HEK293T (cell line): ENCODE data around the gene STX7.

Experiments used
- BHLHE40 ChIP-seq: fragments of 450-650 bp; IDR thresholded peaks from 2 replicates; pipeline ENCODE4 v1.6.1; 2016; ENCODE audit warnings: mild to moderate bottlenecking, moderate library complexity, borderline replicate concordance
- CTBP1 ChIP-seq: fragments of 450-650 bp; IDR thresholded peaks from 2 replicates; pipeline ENCODE4 v1.6.1; 2016; ENCODE audit warnings: borderline replicate concordance
- ELF4 ChIP-seq: fragments of 450-650 bp; IDR thresholded peaks from 2 replicates; pipeline ENCODE4 v1.6.1; 2017; ENCODE audit warnings: antibody characterized with exemption
- FOXA1 ChIP-seq: fragments of 450-650 bp; IDR thresholded peaks from 2 replicates; pipeline ENCODE4 v1.6.1; 2016; ENCODE audit warnings: mild to moderate bottlenecking
- FOXK2 ChIP-seq: fragments of 450-650 bp; IDR thresholded peaks from 2 replicates; pipeline ENCODE4 v1.6.1; 2016; ENCODE audit warnings: mild to moderate bottlenecking
- FOXM1 ChIP-seq: fragments of 450-650 bp; IDR thresholded peaks from 2 replicates; pipeline ENCODE4 v1.6.1; 2017; ENCODE audit warnings: mild to moderate bottlenecking, borderline replicate concordance
- HDGF ChIP-seq: fragments of 450-650 bp; IDR thresholded peaks from 2 replicates; pipeline ENCODE4 v1.6.1; 2017; ENCODE audit warnings: antibody characterized with exemption, borderline replicate concordance
- L3MBTL2 ChIP-seq: fragments of 450-650 bp; conservative IDR thresholded peaks from 2 replicates; pipeline ENCODE4 v1.6.1; 2016; ENCODE audit warnings: mild to moderate bottlenecking
- NFRKB ChIP-seq: fragments of 450-650 bp; IDR thresholded peaks from 2 replicates; pipeline ENCODE4 v1.6.1; 2016; ENCODE audit warnings: mild to moderate bottlenecking, moderate library complexity
- SP1 ChIP-seq: fragments of 450-650 bp; IDR thresholded peaks from 2 replicates; pipeline ENCODE4 v1.6.1; 2017
- SUZ12 ChIP-seq: fragments of 450-650 bp; IDR thresholded peaks from 2 replicates; pipeline ENCODE4 v1.6.1; 2016; ENCODE audit warnings: mild to moderate bottlenecking
- TARDBP ChIP-seq: fragments of 450-650 bp; IDR thresholded peaks from 2 replicates; pipeline ENCODE4 v1.6.1; 2016
- ZNF384 ChIP-seq: fragments of 450-650 bp; IDR thresholded peaks from 2 replicates; pipeline ENCODE4 v1.6.1; 2016

- TF ChIP-seq HDGF (no peak), TARDBP (no peak), CTBP1 (no peak), ELF4 (no peak), BHLHE40 (no peak), ZNF384 (no peak), SP1 (no peak), FOXM1 (no peak), FOXA1 (no peak), NFRKB (no peak), SUZ12 (no peak), FOXK2 (no peak), L3MBTL2 (no peak)
Observed at GRCh38 chr6:132423839-132424238, 89.1 kb downstream of the STX7 start.
